Gastroesophageal sphincter (tissue), 3 donors: Measurements from ENCODE around the gene TAGLN2.

Experiments
- EP300 ChIP-seq: sonication (generic); formaldehyde crosslinking; IDR thresholded peaks from one replicate; pipeline ENCODE4 v1.6.1; 2017; ENCODE audit warnings: antibody characterized with exemption, mild to moderate bottlenecking
- POLR2A ChIP-seq, 2 donors: fragments of 450-650 bp; IDR thresholded peaks; one replicate each; pipeline ENCODE4 v1.6.1; 2017; ENCODE audit warnings: antibody characterized with exemption in 2 of 2, mild to moderate bottlenecking in 2 of 2, moderate library complexity in 1 of 2
- TF ChIP-seq, protein P1 (sequence below), 4 experiments: fragments of 200-600 bp in 2 of 4; fragments of 450-650 bp in 2 of 4; sonication (generic) in 1 of 4; IDR thresholded peaks; one replicate each; pipeline ENCODE4 v1.5.1; 2017 to 2019; ENCODE audit warnings: antibody characterized with exemption in 4 of 4, mild to moderate bottlenecking in 2 of 4, moderate library complexity in 2 of 4

DNA sequence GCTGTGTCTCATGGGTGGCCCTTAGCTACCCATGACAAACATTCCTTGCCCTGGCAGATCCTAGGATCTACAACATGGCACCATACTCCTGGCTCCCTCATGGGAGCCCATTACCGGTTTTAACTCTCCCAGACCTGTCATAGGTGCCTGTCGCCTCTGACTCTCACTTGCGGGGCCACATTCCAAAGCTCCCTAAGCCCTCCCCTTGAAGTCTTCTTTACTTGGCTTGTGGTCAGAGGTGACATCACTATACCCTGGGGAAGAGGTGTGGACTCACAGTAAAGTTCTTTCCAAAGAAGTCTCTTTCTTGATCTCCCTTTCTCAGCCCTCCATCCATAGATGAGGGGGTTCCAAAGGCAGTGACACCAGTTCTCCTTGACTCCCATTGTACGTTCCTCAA is 34.1 kb upstream of the TAGLN2 start:
- no peak for TF ChIP-seq POLR2A (IDR thresholded peaks at IDR 0.05)
- TF ChIP-seq, protein P1, sequence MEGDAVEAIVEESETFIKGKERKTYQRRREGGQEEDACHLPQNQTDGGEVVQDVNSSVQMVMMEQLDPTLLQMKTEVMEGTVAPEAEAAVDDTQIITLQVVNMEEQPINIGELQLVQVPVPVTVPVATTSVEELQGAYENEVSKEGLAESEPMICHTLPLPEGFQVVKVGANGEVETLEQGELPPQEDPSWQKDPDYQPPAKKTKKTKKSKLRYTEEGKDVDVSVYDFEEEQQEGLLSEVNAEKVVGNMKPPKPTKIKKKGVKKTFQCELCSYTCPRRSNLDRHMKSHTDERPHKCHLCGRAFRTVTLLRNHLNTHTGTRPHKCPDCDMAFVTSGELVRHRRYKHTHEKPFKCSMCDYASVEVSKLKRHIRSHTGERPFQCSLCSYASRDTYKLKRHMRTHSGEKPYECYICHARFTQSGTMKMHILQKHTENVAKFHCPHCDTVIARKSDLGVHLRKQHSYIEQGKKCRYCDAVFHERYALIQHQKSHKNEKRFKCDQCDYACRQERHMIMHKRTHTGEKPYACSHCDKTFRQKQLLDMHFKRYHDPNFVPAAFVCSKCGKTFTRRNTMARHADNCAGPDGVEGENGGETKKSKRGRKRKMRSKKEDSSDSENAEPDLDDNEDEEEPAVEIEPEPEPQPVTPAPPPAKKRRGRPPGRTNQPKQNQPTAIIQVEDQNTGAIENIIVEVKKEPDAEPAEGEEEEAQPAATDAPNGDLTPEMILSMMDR (IDR thresholded peaks at IDR 0.05), result no peak
- no peak for TF ChIP-seq EP300
